Neural cell (in vitro differentiated cells): ENCODE results near the gene TIAM1. TPM values are rescaled to one million over a fixed set of nuclear protein-coding genes. Genes with fewer than 3 reads are reported as not detected.

Experiments
- H2AFZ ChIP-seq: fragments of 200-600, 300-800 bp; sonication (generic), shearing (Covaris generic); 2 replicates; pipeline ENCODE4 v1.6.0; 2014; ENCODE audit warnings: low read depth, mild to moderate bottlenecking, antibody characterized with exemption, low read length, moderate library complexity
- H3F3A ChIP-seq: fragments of 200-600 bp; shearing (Covaris generic); 2 replicates; pipeline ENCODE4 v1.6.1; 2016; ENCODE audit warnings: mild to moderate bottlenecking, moderate library complexity, mixed read lengths, antibody characterized with exemption, low read length; ENCODE audit not compliant: insufficient read depth, poor library complexity, severe bottlenecking
- H3K27ac ChIP-seq: fragments of 200-600, 300-800 bp; sonication (generic), shearing (Covaris generic); 2 replicates; pipeline ENCODE4 v1.5.1; 2014; ENCODE audit warnings: mild to moderate bottlenecking, low read length, moderate library complexity
- H3K27me3 ChIP-seq: fragments of 300-800, 200-600 bp; sonication (generic), shearing (Covaris generic); 2 replicates; pipeline ENCODE4 v1.6.0; 2014; ENCODE audit warnings: mild to moderate bottlenecking, low read depth, low read length, moderate library complexity; ENCODE audit not compliant: insufficient read depth
- H3K36me3 ChIP-seq: fragments of 300-800, 200-600 bp; sonication (generic), shearing (Covaris generic); 2 replicates; pipeline ENCODE4 v1.5.1; 2014; ENCODE audit warnings: mild to moderate bottlenecking, antibody characterized with exemption, low read length, moderate library complexity; ENCODE audit not compliant: insufficient read depth
- H3K4me2 ChIP-seq: fragments of 300-800, 200-600 bp; sonication (generic), shearing (Covaris generic); 2 replicates; pipeline ENCODE4 v1.6.0; 2014; ENCODE audit warnings: mild to moderate bottlenecking, low read length
- H3K4me3 ChIP-seq: fragments of 300-800, 200-600 bp; sonication (generic), shearing (Covaris generic); 2 replicates; pipeline ENCODE4 v1.5.1; 2014; ENCODE audit warnings: mild to moderate bottlenecking, low read length, moderate library complexity
- H3K79me2 ChIP-seq: fragments of 200-600 bp; shearing (Covaris generic); replicated peaks from 2 replicates; pipeline ENCODE4 v1.6.0; 2014; ENCODE audit warnings: mild to moderate bottlenecking, low read length, moderate library complexity; ENCODE audit not compliant: insufficient read depth
- H3K9ac ChIP-seq: fragments of 300-800, 200-600 bp; sonication (generic), shearing (Covaris generic); 2 replicates; pipeline ENCODE4 v1.6.1; 2016; ENCODE audit warnings: mild to moderate bottlenecking, low read length, mixed read lengths
- H3K9me2 ChIP-seq: fragments of 200-600 bp; shearing (Covaris generic); 2 replicates; pipeline ENCODE4 v1.6.1; 2016; ENCODE audit warnings: mild to moderate bottlenecking, low read length, mixed read lengths; ENCODE audit not compliant: insufficient read depth
- H3K9me3 ChIP-seq: fragments of 200-600, 300-800 bp; sonication (generic), shearing (Covaris generic); 2 replicates; pipeline ENCODE4 v1.6.1; 2016; ENCODE audit warnings: mild to moderate bottlenecking, mixed run types, low read length, moderate library complexity, mixed read lengths
- H4K20me1 ChIP-seq: fragments of 200-600 bp; shearing (Covaris generic); 2 replicates; pipeline ENCODE4 v1.6.1; 2016; ENCODE audit warnings: mild to moderate bottlenecking, mixed run types; ENCODE audit not compliant: insufficient read depth
- EP300 ChIP-seq: fragments of 450-650 bp; conservative IDR thresholded peaks from 2 replicates; pipeline ENCODE4 v1.6.1; 2014; ENCODE audit warnings: antibody characterized with exemption, mild to moderate bottlenecking, moderate library complexity; ENCODE audit not compliant: poor library complexity, severe bottlenecking
- EZH2 ChIP-seq: fragments of 200-600, 300-800 bp; shearing (Covaris generic), sonication (generic); IDR thresholded peaks from 2 replicates; pipeline ENCODE4 v1.6.1; 2014; ENCODE audit warnings: antibody characterized with exemption, low read length, borderline replicate concordance, mild to moderate bottlenecking; ENCODE audit not compliant: insufficient read depth, poor library complexity, severe bottlenecking
- MXI1 ChIP-seq: fragments of 450-650 bp; conservative IDR thresholded peaks from 2 replicates; pipeline ENCODE4 v1.6.1; 2014; ENCODE audit warnings: antibody characterized with exemption, mild to moderate bottlenecking; ENCODE audit not compliant: poor library complexity, severe bottlenecking
- POLR2AphosphoS5 ChIP-seq: IDR thresholded peaks from 2 replicates; pipeline ENCODE4 v1.6.1; 2012
- RAD21 ChIP-seq: fragments of 450-650 bp; conservative IDR thresholded peaks from 2 replicates; pipeline ENCODE4 v1.6.1; 2014; ENCODE audit warnings: antibody characterized with exemption, mild to moderate bottlenecking, moderate library complexity
- SMC3 ChIP-seq: fragments of 450-650 bp; conservative IDR thresholded peaks from 2 replicates; pipeline ENCODE4 v1.6.1; 2014; ENCODE audit warnings: antibody characterized with exemption, mild to moderate bottlenecking, moderate library complexity; ENCODE audit not compliant: poor library complexity
- TAF1 ChIP-seq: IDR thresholded peaks from 2 replicates; pipeline ENCODE4 v1.6.1; 2012; ENCODE audit warnings: low read depth
- polyA plus RNA-seq: library from polyadenylated mRNA; depleted of rRNA; stranded (reverse); fragments of >200 nt; gene quantifications from 2 replicates; pipeline ENCODE4 v1.2.3, GENCODE V29; 2014
- TF ChIP-seq, protein P1 (sequence below): fragments of 450-650 bp; IDR thresholded peaks from 2 replicates; pipeline ENCODE4 v1.5.1; 2014; ENCODE audit warnings: antibody characterized with exemption, mild to moderate bottlenecking, moderate library complexity; ENCODE audit not compliant: poor library complexity, severe bottlenecking
- TF ChIP-seq, protein P2 (sequence below): IDR thresholded peaks from 2 replicates; pipeline ENCODE4 v1.6.1; 2012; ENCODE audit warnings: borderline replicate concordance

TIAM1 gene
- polyA plus RNA-seq, 1 donor from 2014 or later = 13.2 TPM

DNA sequence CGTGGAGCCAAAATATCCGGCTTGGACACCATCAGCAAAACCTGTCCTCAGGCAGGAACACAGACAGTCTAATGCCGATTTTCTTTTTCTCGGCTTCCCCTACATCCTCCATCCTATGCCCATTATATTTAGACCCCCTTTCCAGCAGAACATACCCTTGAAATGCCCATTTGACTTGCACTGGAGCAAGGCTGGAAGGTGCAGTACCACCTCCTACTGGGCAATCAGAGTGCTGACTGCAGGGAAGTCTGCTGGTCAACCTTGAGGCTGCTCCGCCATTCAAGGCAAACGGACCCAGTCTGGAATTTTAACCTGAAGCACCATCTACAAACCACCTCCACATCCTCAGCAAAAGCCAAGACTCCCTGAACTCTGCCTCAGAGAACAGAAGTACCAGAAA lies 79.5 kb downstream of the TIAM1 start:
- Histone ChIP-seq H2AFZ (no peak overlapping the region), H3K36me3 (no peaks in the 10 kb centered on the region), H3K9ac (no peak overlapping the region), H3K4me3 (no peak overlapping the region), H3K9me2 (no peaks in the 10 kb centered on the region), H3K4me2 (no peak overlapping the region), H3K9me3 (no peaks in the 10 kb centered on the region), H3K79me2 (no peaks in the 10 kb centered on the region), H3F3A (no peaks in the 10 kb centered on the region), H3K27me3 (no peaks in the 10 kb centered on the region), H3K27ac (no peak overlapping the region), H4K20me1 (no peaks in the 10 kb centered on the region)
- TF ChIP-seq, protein P1, sequence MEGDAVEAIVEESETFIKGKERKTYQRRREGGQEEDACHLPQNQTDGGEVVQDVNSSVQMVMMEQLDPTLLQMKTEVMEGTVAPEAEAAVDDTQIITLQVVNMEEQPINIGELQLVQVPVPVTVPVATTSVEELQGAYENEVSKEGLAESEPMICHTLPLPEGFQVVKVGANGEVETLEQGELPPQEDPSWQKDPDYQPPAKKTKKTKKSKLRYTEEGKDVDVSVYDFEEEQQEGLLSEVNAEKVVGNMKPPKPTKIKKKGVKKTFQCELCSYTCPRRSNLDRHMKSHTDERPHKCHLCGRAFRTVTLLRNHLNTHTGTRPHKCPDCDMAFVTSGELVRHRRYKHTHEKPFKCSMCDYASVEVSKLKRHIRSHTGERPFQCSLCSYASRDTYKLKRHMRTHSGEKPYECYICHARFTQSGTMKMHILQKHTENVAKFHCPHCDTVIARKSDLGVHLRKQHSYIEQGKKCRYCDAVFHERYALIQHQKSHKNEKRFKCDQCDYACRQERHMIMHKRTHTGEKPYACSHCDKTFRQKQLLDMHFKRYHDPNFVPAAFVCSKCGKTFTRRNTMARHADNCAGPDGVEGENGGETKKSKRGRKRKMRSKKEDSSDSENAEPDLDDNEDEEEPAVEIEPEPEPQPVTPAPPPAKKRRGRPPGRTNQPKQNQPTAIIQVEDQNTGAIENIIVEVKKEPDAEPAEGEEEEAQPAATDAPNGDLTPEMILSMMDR = no peak
- TF ChIP-seq POLR2AphosphoS5 = no peak
- TF ChIP-seq, protein P2, sequence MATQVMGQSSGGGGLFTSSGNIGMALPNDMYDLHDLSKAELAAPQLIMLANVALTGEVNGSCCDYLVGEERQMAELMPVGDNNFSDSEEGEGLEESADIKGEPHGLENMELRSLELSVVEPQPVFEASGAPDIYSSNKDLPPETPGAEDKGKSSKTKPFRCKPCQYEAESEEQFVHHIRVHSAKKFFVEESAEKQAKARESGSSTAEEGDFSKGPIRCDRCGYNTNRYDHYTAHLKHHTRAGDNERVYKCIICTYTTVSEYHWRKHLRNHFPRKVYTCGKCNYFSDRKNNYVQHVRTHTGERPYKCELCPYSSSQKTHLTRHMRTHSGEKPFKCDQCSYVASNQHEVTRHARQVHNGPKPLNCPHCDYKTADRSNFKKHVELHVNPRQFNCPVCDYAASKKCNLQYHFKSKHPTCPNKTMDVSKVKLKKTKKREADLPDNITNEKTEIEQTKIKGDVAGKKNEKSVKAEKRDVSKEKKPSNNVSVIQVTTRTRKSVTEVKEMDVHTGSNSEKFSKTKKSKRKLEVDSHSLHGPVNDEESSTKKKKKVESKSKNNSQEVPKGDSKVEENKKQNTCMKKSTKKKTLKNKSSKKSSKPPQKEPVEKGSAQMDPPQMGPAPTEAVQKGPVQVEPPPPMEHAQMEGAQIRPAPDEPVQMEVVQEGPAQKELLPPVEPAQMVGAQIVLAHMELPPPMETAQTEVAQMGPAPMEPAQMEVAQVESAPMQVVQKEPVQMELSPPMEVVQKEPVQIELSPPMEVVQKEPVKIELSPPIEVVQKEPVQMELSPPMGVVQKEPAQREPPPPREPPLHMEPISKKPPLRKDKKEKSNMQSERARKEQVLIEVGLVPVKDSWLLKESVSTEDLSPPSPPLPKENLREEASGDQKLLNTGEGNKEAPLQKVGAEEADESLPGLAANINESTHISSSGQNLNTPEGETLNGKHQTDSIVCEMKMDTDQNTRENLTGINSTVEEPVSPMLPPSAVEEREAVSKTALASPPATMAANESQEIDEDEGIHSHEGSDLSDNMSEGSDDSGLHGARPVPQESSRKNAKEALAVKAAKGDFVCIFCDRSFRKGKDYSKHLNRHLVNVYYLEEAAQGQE = no peak
- no peak for TF ChIP-seq TAF1
- no peak for TF ChIP-seq RAD21
- no peak for TF ChIP-seq MXI1
- TF ChIP-seq EP300 = no peak
- TF ChIP-seq EZH2 = no peak
- no peak for TF ChIP-seq SMC3

DNA sequence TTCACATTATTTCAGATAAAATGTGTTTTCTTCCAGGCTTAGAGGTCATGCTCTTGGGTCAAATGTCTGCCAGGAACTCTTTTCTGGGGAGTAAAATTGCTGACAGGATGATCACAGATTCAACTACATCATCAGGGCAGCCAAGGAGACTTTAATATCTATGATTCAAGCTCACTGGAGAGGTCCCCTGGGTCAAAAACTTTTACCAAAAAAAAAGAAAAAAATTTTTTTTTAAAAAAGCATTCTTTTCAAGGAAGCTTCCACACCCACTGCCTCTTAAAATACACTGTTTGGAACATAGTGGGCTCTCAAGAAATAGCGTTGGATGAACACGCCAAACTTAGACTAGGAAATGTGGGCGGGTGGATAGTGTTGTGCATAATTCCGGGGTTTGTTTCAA lies 81.3 kb downstream of the TIAM1 start:
- H3K4me3 ChIP-seq = no peak overlapping the region

More for the DNA sequence above, 81.3 kb downstream of the TIAM1 start:
- H3K79me2 ChIP-seq = no peaks in the 10 kb centered on the region
- H4K20me1 ChIP-seq = no peaks in the 10 kb centered on the region
- H3K4me2 ChIP-seq = no peak overlapping the region
- no peak overlapping the region for H2AFZ ChIP-seq
- H3K9me2 ChIP-seq = no peaks in the 10 kb centered on the region
- no peaks in the 10 kb centered on the region for H3K36me3 ChIP-seq
- no peaks in the 10 kb centered on the region for H3F3A ChIP-seq
- TF ChIP-seq POLR2AphosphoS5 (no peak), SMC3 (no peak), EZH2 (no peak), EP300 (no peak), TAF1 (no peak), RAD21 (no peak), MXI1 (no peak)
- TF ChIP-seq, protein P2 = no peak
- TF ChIP-seq, protein P1 = no peak
- H3K27ac ChIP-seq = no peak overlapping the region
- no peak overlapping the region for H3K9ac ChIP-seq
- H3K9me3 ChIP-seq = no peaks in the 10 kb centered on the region
- no peaks in the 10 kb centered on the region for H3K27me3 ChIP-seq
